GM12892 (cell line): ENCODE measurements around the gene CACNG4.

ENCODE experiments used
- POLR2A ChIP-seq: IDR thresholded peaks from 2 replicates; pipeline ENCODE4 v1.6.1; 2011; ENCODE audit warnings: low read depth, low read length, control low read depth
- TAF1 ChIP-seq: IDR thresholded peaks from 2 replicates; pipeline ENCODE4 v1.6.1; 2011; ENCODE audit warnings: low read depth, mild to moderate bottlenecking, control low read depth, low read length, borderline replicate concordance

- TF ChIP-seq POLR2A (no peak), TAF1 (no peak)
Observed at GRCh38 chr17:67024736-67025135, 60.2 kb downstream of the CACNG4 start.
